ENCODE results near the gene TMEM74B.

Gene TMEM74B

GRCh38 chr20:1199964-1200363 lies 15.2 kb upstream of the TMEM74B start:
- in situ Hi-C loops (cut with HindIII; ENCODE audit: low pct_unique_long_range_greater_than_20kb, low sequenced_read_pairs), result no loop called here
- DNase-seq (ENCODE audit: low read depth in 1 of 2, low spot score in 1 of 2), result no peak
- TF ChIP-seq JUND (IDR thresholded peaks at IDR 0.05; ENCODE audit: low read depth), result no peak

GRCh38 chr20:1199212-1199873 lies 14.6 kb upstream of the TMEM74B start:
- in situ Hi-C loops (cut with HindIII; ENCODE audit: low pct_unique_long_range_greater_than_20kb, low sequenced_read_pairs), result no loop called here

GRCh38 chr20:1198751-1199150 lies 14.0 kb upstream of the TMEM74B start:
- no peak for DNase-seq (ENCODE audit: low read depth in 1 of 2, low spot score in 1 of 2)
- TF ChIP-seq JUND (IDR thresholded peaks at IDR 0.05; ENCODE audit: low read depth), result no peak
- in situ Hi-C loops (cut with HindIII; ENCODE audit: low pct_unique_long_range_greater_than_20kb, low sequenced_read_pairs), result no loop called here

More at GRCh38 chr20:1199212-1199873, 14.6 kb upstream of the TMEM74B start:
- no peak for TF ChIP-seq JUND (IDR thresholded peaks at IDR 0.05; ENCODE audit: low read depth)
- no peak for DNase-seq (ENCODE audit: low read depth in 1 of 2, low spot score in 1 of 2)

GRCh38 chr20:1197801-1198200 lies 13.0 kb upstream of the TMEM74B start:
- TF ChIP-seq JUND (IDR thresholded peaks at IDR 0.05; ENCODE audit: low read depth), result no peak
- no peak for DNase-seq (ENCODE audit: low read depth in 1 of 2, low spot score in 1 of 2)
- in situ Hi-C loops (cut with HindIII; ENCODE audit: low pct_unique_long_range_greater_than_20kb, low sequenced_read_pairs), result no loop called here

- in situ Hi-C loops (cut with HindIII; ENCODE audit: low pct_unique_long_range_greater_than_20kb, low sequenced_read_pairs), result no loop called here
- DNase-seq (ENCODE audit: low read depth in 1 of 2, low spot score in 1 of 2), result no peak
- no peak for TF ChIP-seq JUND (IDR thresholded peaks at IDR 0.05; ENCODE audit: low read depth)
Observed at GRCh38 chr20:1196634-1197033, 11.9 kb upstream of the TMEM74B start.

GRCh38 chr20:1195226-1195625 lies 10.4 kb upstream of the TMEM74B start:
- in situ Hi-C loops (cut with HindIII; ENCODE audit: low pct_unique_long_range_greater_than_20kb, low sequenced_read_pairs), result no loop called here
- no peak for DNase-seq (ENCODE audit: low read depth in 1 of 2, low spot score in 1 of 2)
- no peak for TF ChIP-seq JUND (IDR thresholded peaks at IDR 0.05; ENCODE audit: low read depth)

- DNase-seq (ENCODE audit: low read depth in 1 of 2, low spot score in 1 of 2), result no peak
- in situ Hi-C loops (cut with HindIII; ENCODE audit: low pct_unique_long_range_greater_than_20kb, low sequenced_read_pairs), result no loop called here
- TF ChIP-seq JUND (IDR thresholded peaks at IDR 0.05; ENCODE audit: low read depth), result no peak
Observed at GRCh38 chr20:1191299-1191698, 6.5 kb upstream of the TMEM74B start.

- in situ Hi-C loops (cut with HindIII; ENCODE audit: low pct_unique_long_range_greater_than_20kb, low sequenced_read_pairs), result no loop called here
- no peak for DNase-seq (ENCODE audit: low read depth in 1 of 2, low spot score in 1 of 2)
- TF ChIP-seq JUND (IDR thresholded peaks at IDR 0.05; ENCODE audit: low read depth), result no peak
Observed at GRCh38 chr20:1190847-1191246, 6.1 kb upstream of the TMEM74B start.

GRCh38 chr20:1189827-1190226 lies 5.0 kb upstream of the TMEM74B start:
- TF ChIP-seq JUND (IDR thresholded peaks at IDR 0.05; ENCODE audit: low read depth), result no peak
- in situ Hi-C loops (cut with HindIII; ENCODE audit: low pct_unique_long_range_greater_than_20kb, low sequenced_read_pairs), result no loop called here
- DNase-seq (ENCODE audit: low read depth in 1 of 2, low spot score in 1 of 2), result no peak

GRCh38 chr20:1188347-1188746 lies 3.6 kb upstream of the TMEM74B start:
- in situ Hi-C loops (cut with HindIII; ENCODE audit: low pct_unique_long_range_greater_than_20kb, low sequenced_read_pairs), result no loop called here
- no peak for TF ChIP-seq JUND (IDR thresholded peaks at IDR 0.05; ENCODE audit: low read depth)
- no peak for DNase-seq (ENCODE audit: low read depth in 1 of 2, low spot score in 1 of 2)

- in situ Hi-C loops (cut with HindIII; ENCODE audit: low pct_unique_long_range_greater_than_20kb, low sequenced_read_pairs), result no loop called here
- no peak for DNase-seq (ENCODE audit: low read depth in 1 of 2, low spot score in 1 of 2)
- TF ChIP-seq JUND (IDR thresholded peaks at IDR 0.05; ENCODE audit: low read depth), result no peak
Observed at GRCh38 chr20:1187605-1188171, 2.9 kb upstream of the TMEM74B start.

GRCh38 chr20:1186367-1186991 lies 1.7 kb upstream of the TMEM74B start:
- no peak for TF ChIP-seq JUND (IDR thresholded peaks at IDR 0.05; ENCODE audit: low read depth)
- DNase-seq (ENCODE audit: low read depth in 1 of 2, low spot score in 1 of 2), result no peak
- in situ Hi-C loops (cut with HindIII; ENCODE audit: low pct_unique_long_range_greater_than_20kb, low sequenced_read_pairs), result no loop called here

- in situ Hi-C loops (cut with HindIII; ENCODE audit: low pct_unique_long_range_greater_than_20kb, low sequenced_read_pairs), result no loop called here
- DNase-seq (ENCODE audit: low read depth in 1 of 2, low spot score in 1 of 2), result peak; percentile 45 to 57
Observed at GRCh38 chr20:1185790-1186334, 1.1 kb upstream of the TMEM74B start.

More at GRCh38 chr20:1185790-1186334, 1.1 kb upstream of the TMEM74B start:
- no peak for TF ChIP-seq JUND (IDR thresholded peaks at IDR 0.05; ENCODE audit: low read depth)

All from T47D (cell line).